Measurements from ENCODE around the gene DNAH14. TPM values are rescaled to one million over a fixed set of nuclear protein-coding genes. Genes with fewer than 3 reads are reported as not detected.
A peak's percentile ranks its signal among the peaks of the same experiment; 100 is the strongest.

Gene DNAH14
- total and polyA plus RNA-seq, 2 of the 13 experiments (the other 11 are each of a cell fraction or from before 2014, with no cell fraction given) = 4.5 to 27.5 TPM

- TF ChIP-seq CREM (IDR thresholded peaks at IDR 0.05) = peak; percentile 38; the same call in 1 of the 2 replicates
- no peak for TF ChIP-seq CREM (CRISPR knock-in tag; IDR thresholded peaks at IDR 0.05)
- TF ChIP-seq ZNF75D (CRISPR knock-in tag; IDR thresholded peaks at IDR 0.05; ENCODE audit: borderline replicate concordance) = no peak
- no peak for TF ChIP-seq GTF2F1 (IDR thresholded peaks at IDR 0.05; ENCODE audit: low read length)
- no peak for TF ChIP-seq ZNF318 (CRISPR knock-in tag; IDR thresholded peaks at IDR 0.05)
- peak; percentile 26; the same call in 1 of the 2 replicates for TF ChIP-seq ZNF317 (CRISPR knock-in tag; IDR thresholded peaks at IDR 0.05)
- TF ChIP-seq ZNF276 (CRISPR knock-in tag; IDR thresholded peaks at IDR 0.05; ENCODE audit: low read depth) = no peak
- no peak for TF ChIP-seq UBTF (CRISPR knock-in tag; IDR thresholded peaks at IDR 0.05)
- TF ChIP-seq ZNF281 (CRISPR knock-in tag; IDR thresholded peaks at IDR 0.05; ENCODE audit: borderline replicate concordance) = no peak; the same call in 1 of the 2 replicates
Observed at GRCh38 chr1:225209153-225209552, 279.7 kb downstream of the DNAH14 start (continued).
